ENCODE data around the gene MORC3.
"Not testable (repeated sequence)": the region's sequence is repeated elsewhere in the genome, so short reads cannot be mapped to it uniquely, and the experiment has no call there.

Gene MORC3

GRCh38 chr21:36319767-36320420, at the start of gene MORC3:
Gene MORC3, plus strand, starts transcription at chr21:36320197. Its CDS starts 68 bp downstream, at chr21:36320265.
- DNase-seq, result peak; percentile 97

- DNase-seq, result not testable (repeated sequence)
Measured at GRCh38 chr21:36270786-36271695, 49.0 kb upstream of the MORC3 start.

- DNase-seq, result no peak
Measured at GRCh38 chr21:36274128-36274527, 45.9 kb upstream of the MORC3 start.

GRCh38 chr21:36282568-36283230, 37.3 kb upstream of the MORC3 start:
- peak; percentile 29 for DNase-seq

- DNase-seq, result not testable (repeated sequence)
Measured at GRCh38 chr21:36283231-36283622, 36.8 kb upstream of the MORC3 start.

- DNase-seq, result no peak
Measured at GRCh38 chr21:36288651-36289243, 31.2 kb upstream of the MORC3 start.

GRCh38 chr21:36291509-36291908, 28.5 kb upstream of the MORC3 start:
- no peak for DNase-seq

- no peak for DNase-seq
Measured at GRCh38 chr21:36297406-36297937, 22.5 kb upstream of the MORC3 start.

GRCh38 chr21:36297938-36298572, 21.9 kb upstream of the MORC3 start:
- no peak for DNase-seq

GRCh38 chr21:36306872-36307534, 13.0 kb upstream of the MORC3 start:
- DNase-seq, result no peak

GRCh38 chr21:36310016-36310415, 10.0 kb upstream of the MORC3 start:
- no peak for DNase-seq

GRCh38 chr21:36313446-36313845, 6.6 kb upstream of the MORC3 start:
- not testable (repeated sequence) for DNase-seq

- DNase-seq, result not testable (repeated sequence)
Measured at GRCh38 chr21:36316045-36316444, 4.0 kb upstream of the MORC3 start.

GRCh38 chr21:36316872-36317484, 3.0 kb upstream of the MORC3 start:
- DNase-seq, result no peak

GRCh38 chr21:36319406-36319766, 611 bp upstream of the MORC3 start:
- not testable (repeated sequence) for DNase-seq

- DNase-seq, result peak; percentile 68
Measured at GRCh38 chr21:36320421-36321324, 676 bp downstream of the MORC3 start.

- DNase-seq, result no peak
Measured at GRCh38 chr21:36321325-36322082, 1.5 kb downstream of the MORC3 start.

- no peak for DNase-seq
Measured at GRCh38 chr21:36322083-36322424, 2.1 kb downstream of the MORC3 start.

- DNase-seq, result no peak
Measured at GRCh38 chr21:36323032-36323431, 3.0 kb downstream of the MORC3 start.
